Gastrocnemius medialis (tissue), 4 donors: ENCODE results near the gene STN1.

Source experiments
- CTCF ChIP-seq, 5 experiments: fragments of 450-650 bp in 3 of 5; fragments of 200-600 bp in 2 of 5; sonication (generic) in 2 of 5; IDR thresholded peaks in 4 of 5; conservative IDR thresholded peaks in 1 of 5; 1 replicate in 4 of 5; 2 replicates in 1 of 5; pipeline ENCODE4 v1.5.1; 2016 to 2019; ENCODE audit warnings: antibody characterized with exemption in 5 of 5, mild to moderate bottlenecking in 3 of 5, moderate library complexity in 3 of 5
- POLR2A ChIP-seq, 2 donors: fragments of 450-650 bp; IDR thresholded peaks; one replicate each; pipeline ENCODE4 v1.6.1; 2017; ENCODE audit warnings: antibody characterized with exemption in 2 of 2, mild to moderate bottlenecking in 2 of 2, moderate library complexity in 2 of 2

DNA sequence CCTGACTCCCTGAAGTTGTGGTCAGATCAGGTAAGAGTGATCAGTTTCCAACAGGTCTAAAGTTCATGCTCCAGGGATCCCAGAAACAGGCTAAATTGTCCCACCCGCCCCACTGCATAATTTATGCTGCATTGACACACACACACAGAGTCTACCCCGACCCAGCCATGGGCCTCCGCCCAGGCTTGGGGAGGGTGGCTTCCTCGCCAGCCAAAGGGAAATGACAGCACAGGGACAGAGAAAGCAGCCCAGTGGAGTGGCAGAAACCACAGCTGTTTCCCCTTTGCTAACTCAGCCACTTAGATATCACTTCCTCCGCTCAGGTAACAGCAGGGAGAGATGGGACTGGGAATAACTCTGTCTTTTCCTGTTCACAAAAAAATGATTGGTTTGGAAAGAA lies 72.0 kb downstream of the STN1 start:
- TF ChIP-seq POLR2A (IDR thresholded peaks at IDR 0.05) (no peak), CTCF (IDR thresholded peaks at IDR 0.05 in 4 of 5, conservative IDR thresholded peaks at IDR 0.05 in 1 of 5) (no peak)
